KG1 (cell line): Measurements from ENCODE around the gene KRTAP4-4.
"Not testable (repeated sequence)": the region's sequence is repeated elsewhere in the genome, so short reads cannot be mapped to it uniquely, and the experiment has no call there.

Experiments
- DNase-seq: peaks from one replicate; lab custom pipeline; 2025; lab: John Stamatoyannopoulos, UW

KRTAP4-4 gene

DNA sequence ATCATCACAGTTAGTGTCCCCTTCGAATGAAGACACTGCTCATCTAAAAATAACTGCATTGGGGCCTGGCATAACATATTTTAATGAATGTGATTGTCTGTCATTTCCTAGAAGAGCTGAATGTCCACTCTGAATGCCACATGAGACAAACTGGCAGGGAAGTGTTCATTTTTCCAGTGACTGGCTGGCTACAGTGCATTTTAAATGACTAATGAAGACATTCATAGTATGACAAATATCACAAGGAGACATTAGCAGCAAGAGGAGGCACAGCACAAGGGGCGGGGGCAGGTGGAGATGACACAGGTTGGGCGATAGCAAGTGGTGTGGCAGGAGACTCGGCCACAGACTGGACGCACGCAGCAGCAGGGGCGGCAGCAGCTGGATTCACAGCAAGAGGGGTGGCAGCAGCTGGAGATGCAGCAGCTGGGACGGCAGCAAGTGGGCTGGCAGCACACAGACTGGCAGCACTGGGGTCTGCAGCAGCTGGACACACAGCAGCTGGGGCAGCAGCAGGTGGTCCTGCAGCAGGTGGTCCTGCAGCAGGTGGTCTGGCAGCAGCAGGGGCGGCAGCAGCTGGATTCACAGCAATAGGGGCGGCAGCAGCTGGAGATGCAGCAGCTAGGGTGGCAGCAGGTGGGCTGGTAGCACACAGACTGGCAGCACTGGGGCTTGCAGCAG, 11.4 kb downstream of the KRTAP4-4 start:
- DNase-seq = not testable (repeated sequence)

DNA sequence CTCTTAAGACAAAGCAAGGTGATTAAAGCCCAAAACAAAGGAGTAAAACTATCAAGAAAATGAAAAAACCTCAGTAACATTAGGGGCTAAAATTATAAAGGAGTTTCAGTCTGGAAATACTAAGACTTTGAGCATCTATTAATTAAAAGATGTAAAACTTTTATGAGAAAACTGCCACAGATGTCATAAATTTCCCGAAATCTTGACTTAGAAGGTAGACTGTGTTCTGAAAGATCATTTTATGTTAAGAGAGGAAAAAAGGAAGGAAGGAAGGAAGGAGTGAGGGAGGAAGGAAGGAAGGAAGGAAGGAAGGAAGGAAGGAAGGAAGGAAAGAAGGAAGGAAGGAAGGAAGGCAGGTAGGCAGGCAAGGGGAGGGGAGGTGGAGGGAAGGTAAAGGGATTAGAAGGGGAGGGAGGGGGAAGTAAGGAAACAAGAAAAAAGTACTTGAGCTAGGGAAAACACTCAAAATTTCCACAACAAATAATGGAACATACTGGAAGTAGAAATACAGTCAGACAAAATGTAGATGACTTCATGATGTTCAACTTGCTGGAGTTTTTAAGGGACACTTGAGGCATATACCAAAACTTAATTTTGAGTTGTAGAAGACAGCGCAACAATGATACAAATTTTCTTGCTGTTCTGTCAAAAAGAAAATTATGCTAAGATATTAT, 12.9 kb downstream of the KRTAP4-4 start:
- no peak for DNase-seq

DNA sequence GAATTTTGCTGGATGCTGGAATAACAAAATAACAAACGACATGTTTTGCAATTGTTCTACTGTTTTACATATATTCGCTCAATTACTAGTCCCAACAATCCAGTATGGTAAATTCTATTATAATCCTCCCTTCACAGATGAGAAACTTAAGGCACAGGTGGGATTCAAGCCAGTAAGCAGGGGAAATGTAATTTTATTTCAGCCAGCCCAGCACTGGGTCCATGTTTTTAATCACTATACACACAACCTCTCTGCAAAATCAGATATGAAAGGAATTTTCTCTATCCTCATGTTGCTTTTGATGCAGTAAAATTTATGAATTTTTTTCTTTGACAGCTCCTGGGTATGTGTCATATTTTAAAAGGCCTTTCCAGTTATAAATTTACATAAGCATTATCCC, 15.3 kb downstream of the KRTAP4-4 start:
- DNase-seq = no peak

DNA sequence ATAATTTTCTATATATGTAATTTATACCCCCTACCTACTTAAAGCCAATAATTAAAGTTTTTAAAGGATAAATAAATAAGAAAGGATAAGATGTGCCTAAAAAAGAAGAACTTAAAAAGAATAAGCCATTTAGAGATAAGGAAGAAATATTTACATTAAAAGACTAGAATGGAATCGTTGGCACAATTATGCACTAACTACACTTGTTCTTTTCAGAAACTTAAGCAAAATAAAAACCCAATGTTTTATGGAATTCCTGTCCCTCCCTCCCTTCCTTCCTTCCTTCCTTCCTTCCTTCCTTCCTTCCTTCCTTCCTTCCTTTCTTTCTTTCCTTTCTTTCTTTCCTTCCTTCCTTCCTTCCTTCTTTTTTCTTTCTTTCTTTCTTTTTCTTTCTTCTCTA, 15.7 kb downstream of the KRTAP4-4 start:
- no peak for DNase-seq

DNA sequence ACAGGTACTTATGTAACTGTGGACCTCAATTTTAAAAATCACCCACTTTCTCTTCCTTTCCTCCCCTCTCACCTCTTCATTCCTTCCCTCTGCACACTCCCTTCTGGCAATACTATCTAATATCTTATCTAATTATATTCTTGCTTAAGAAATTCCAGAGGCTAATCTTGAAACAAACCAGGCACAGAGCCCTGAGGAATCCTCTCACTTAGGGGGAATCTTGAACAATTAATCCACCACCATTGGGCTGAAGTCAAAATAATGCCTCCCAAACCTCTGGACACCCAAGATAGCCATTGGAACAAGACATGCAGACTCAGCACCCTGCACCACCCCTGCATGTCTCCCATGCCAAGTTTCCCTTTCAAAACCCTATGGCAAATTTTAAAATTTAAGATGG, 19.2 kb downstream of the KRTAP4-4 start:
- no peak for DNase-seq

DNA sequence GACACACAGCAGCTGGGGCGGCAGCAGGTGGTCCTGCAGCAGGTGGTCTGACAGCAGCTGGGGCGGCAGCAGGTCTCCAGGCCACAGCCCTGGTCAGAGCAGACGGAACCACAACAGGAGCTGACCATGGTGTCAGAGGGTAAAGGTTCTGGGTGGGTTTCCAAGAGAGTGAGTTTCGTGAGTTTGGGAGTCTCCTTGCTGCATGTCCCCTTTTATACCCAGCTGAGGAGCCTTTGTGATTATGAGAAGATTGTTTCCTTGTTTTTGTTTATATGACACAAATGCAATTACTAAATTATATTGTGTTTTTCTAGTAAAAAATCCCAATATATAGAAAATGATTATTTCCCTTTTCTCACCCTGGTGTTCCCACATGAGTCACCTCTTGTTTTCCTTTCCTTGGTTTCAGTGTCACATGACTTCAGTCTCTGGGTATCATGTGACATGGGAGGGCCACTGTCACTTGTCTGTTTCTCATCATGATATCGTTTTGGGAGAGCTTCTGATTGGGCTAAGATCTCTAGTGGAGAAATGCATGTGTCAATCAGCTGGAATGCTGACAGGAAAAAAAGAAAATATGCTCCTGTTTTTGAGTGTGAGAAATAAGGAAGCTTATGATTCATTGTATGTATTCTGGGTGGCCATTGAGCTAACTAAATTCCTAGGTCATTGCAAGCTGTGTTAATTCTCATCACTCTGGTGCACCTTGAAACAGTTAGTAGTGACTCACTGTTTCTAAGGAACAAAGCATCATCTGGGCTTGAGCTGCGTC, 20.0 kb downstream of the KRTAP4-4 start, which contains the start of gene KRTAP4-6:
KRTAP4-6 (minus strand) TSS at position 185 of the 772 bp plus-strand sequence; CDS start at position 128, 57 bp downstream.
- DNase-seq = no peak

DNA sequence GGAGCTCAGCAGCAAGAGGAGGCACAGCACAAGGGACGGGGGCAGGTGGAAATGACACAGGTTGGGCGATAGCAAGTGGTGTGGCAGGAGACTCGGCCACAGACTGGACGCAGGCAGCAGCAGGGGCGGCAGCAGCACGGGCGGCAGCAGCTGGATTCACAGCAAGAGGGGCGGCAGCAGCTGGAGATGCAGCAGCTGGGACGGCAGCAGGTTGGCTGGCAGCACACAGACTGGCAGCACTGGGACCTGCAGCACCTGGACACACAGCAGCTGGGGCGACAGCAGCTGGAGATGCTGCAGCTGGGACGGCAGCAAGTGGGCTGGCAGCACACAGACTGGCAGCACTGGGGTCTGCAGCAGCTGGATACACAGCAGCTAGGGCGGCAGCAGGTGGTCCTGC, 20.7 kb downstream of the KRTAP4-4 start:
- DNase-seq = not testable (repeated sequence)

DNA sequence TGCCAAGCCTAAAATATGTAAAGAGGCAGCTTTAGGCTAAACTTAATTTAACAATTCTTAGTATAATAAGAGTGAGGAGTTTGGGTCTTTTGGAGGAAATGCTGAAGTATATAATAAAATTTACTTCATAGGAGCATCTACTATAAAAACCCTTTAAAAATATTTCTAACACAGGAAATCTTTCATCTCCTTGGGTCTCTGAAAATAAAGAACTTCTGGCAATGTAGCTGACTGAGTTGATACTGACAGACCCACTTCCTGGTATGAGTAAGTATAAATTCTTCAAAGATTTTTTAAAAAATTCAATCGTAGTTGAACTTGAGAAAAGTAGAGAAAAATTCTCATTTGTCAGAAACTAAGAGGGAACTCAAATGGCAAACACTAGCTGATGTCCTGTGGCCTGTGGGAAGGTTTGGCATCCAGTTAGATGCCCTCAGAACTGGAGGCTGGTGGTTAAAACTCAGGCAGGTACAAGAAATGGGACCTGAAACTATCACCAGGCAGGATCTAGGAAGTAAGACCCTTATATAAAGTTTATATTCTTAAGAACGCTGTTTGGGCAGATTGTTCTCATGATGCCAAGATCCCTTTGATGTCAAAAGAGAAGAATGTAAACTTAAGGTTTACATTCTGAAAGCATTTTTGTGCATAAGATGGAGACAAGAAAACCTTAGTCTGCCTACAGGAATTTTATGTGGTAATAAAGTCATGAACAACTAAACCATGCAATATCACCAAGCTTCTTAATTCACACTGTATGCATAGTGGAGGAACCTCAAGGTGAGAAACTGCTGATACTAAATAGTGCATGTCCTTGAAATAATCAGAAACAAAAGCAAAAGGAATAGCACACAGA, 26.4 kb downstream of the KRTAP4-4 start:
- no peak for DNase-seq

DNA sequence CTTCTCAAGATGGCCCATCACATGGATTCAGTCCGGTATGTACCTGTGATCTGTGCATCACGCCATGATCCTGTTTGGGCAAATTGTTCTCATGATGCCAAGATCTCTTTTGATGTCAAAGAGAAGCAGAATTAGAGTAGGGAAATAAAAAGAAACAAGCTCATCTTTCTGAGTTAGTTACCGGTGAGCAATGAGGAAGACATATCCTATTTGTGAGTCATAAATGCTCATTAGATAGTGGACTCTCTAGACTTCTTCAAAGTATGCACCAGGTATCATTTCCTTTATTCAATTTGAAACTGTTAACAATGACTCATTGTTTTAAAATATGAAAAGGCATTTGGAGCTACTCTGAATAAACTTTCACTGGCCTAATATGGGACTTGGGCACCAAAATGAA, 28.6 kb downstream of the KRTAP4-4 start:
- no peak for DNase-seq

DNA sequence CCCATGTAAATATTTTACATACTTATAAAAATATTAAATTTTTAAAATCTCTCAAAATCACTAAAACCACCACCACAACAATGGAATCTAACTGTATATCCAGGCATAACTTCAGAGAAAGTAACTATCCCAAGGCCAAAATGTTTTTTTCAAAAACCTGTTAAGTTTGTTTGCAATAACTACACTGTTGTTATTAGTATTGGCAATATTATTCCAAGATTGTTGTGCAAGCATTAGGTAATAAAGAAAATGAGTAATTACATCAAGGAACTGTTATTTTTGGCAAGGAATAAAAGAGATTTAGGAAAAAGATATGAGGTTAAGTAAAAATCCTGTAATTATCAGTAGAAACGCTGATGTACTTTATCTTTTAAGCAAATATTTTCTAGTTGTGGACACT, 33.2 kb downstream of the KRTAP4-4 start:
- no peak for DNase-seq

DNA sequence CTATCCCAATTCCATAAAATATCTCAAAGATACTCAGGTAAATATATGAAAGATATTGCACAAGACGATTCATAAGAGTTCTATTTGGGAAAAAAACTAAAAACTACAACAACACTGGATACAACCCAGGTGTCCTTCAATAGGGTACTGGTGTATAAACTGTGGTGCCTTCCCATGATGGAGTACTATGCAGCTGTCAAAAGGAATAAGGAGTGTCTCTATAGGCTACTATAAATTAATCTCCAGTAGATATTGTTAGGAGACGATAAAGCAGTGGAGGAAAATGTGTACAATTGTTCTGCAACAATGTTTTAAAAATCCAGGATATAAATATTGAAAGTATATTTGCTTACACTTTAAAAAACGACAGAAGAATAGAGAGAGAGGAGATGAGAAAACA, 34.1 kb downstream of the KRTAP4-4 start:
- DNase-seq = no peak

DNA sequence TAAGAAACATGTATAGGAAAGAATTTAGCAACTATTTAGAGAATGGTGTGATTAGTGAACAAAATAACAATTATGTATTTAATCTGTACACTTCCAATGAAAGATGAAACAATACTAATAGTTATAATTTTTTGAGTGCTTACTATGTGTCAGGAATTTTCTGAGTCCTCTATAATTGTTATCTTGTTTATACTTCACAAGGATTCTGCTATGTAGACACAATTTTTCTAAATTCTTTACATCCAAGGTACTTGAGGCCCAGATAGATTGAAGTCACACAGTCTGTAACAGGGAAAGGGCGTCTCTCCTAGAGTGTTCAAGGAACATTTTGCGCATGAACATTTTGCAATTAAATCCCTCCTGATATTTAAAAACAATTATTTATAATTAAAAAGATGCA, 35.5 kb downstream of the KRTAP4-4 start:
- no peak for DNase-seq

DNA sequence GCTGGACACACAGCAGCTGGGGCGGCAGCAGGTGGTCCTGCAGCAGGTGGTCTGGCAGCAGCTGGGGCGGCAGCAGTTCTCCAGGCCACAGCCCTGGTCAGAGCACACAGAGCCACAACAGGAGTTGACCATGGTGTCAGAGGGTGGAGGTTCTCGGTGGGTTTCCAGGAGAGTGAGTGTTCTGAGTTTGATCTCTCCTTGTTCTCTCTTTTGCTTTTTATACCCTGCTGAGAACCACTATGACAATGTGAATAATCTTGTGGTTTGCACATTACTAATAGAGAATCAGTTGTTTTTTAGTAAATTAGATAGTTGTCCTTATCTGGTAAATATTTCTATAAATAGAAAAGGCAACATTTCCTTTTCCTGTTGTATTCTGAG, 36.6 kb downstream of the KRTAP4-4 start, which contains the start of gene KRTAP4-12:
KRTAP4-12 (minus strand) TSS at position 192 of the 381 bp plus-strand sequence; CDS start at position 132, 60 bp downstream.
- DNase-seq = not testable (repeated sequence)

DNA sequence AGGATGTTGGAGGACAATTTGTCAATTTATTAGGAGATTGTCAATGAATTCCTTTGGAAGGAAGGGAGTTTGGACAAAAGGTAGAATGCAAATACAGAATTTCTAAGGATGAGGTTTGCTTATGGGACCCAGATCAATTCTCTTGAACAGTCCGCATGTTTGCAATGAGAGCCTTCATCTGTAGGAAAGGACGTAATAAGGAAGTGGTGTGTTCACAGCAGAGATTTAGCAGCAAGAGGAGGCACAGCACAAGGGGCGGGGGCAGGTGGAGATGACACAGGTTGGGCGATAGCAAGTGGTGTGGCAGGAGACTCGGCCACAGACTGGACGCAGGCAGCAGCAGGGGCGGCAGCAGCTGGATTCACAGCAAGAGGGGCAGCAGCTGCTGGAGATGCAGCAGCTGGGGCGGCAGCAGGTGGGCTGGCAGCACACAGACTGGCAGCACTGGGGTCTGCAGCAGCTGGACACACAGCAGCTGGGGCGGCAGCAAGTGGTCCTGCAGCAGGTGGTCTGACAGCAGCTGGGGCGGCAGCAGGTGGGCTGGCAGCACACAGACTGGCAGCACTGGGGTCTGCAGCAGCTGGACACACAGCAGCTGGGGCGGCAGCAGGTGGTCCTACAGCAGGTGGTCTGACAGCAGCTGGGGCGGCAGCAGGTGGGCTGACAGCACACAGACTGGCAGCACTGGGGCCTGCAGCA, 37.1 kb downstream of the KRTAP4-4 start:
- DNase-seq = not testable (repeated sequence)

DNA sequence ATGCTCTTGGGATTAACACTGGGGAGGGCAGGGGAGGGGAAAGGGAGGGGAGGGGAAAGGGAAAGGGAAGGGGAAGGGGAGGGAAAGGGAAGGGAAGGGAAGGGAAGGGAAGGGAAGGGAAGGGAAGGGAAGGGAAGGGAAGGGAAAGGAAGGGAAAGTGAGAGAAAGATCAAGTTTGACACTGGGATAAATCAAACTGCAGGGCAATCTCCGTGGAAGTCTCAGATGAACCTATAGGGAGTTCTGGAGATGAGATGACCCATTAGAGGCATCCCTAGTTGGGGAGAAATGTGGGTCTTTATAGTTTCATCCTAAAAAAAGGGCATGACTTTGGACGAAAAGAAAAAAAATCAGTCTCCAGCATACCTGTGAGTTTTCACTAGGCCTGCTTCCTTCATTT, 38.8 kb downstream of the KRTAP4-4 start:
- no peak for DNase-seq

DNA sequence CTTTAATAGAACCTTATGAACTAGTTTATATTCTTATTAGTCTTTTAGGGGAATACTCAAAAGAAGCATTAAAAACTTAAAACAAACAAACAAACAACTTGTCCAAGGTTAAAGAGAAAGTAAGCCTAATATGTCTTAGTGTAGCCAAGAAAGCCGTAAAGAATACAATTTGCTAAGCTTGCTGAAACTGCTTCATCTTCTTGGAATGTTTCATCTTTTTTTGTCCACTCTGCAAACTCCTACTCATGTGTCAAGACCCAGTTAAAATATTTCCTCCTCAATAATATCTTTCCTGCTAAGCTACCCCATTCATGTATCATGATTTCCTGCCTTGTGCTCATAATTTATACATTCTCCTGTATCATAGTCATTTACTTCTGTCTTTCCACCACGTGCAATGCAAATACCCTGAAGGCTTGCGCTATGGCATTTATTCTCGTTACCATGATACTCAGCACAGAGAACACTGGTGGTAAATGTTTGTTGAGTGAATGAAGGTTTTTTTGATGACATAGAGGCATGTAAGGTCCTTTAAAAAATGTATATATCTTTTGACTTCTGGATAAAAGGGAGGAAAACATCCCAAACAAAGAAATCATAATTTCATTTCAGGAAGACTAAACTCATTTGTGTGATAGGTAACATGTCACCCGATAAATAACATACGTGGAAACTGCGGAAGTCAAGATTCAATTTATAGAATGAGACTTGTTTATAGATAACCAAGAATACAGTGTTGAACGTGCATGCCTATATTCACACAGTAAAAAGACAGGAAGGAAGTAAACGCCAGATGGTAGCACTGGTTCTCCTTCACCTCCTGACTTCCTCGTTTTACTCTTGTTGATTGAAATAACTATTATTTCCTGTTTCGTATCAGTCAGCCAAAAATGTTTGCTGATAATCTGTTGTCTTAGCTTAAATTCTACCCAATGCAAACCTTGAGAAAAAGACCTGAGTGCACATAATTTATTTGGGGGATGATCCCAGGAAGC, 40.6 kb downstream of the KRTAP4-4 start:
- peak; percentile 32 for DNase-seq

DNA sequence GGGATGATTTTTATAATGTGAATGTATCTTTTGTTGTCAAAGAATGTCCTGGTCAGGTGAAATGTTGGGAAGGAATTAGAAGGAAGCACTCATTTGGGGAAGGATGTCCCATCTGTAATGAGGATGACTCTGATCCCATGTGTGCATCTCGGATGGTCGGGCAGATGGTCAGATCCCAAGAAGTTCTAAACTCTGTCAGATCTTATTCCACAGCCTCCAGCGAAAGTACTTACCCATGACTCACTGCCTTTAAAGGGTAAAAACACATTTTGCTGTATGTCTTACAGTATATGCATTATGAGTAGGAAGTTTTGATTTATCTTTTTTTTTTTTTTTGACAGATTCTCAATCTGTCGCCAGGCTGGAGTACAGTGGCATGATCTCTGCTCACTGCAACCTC, 41.8 kb downstream of the KRTAP4-4 start:
- DNase-seq = no peak

DNA sequence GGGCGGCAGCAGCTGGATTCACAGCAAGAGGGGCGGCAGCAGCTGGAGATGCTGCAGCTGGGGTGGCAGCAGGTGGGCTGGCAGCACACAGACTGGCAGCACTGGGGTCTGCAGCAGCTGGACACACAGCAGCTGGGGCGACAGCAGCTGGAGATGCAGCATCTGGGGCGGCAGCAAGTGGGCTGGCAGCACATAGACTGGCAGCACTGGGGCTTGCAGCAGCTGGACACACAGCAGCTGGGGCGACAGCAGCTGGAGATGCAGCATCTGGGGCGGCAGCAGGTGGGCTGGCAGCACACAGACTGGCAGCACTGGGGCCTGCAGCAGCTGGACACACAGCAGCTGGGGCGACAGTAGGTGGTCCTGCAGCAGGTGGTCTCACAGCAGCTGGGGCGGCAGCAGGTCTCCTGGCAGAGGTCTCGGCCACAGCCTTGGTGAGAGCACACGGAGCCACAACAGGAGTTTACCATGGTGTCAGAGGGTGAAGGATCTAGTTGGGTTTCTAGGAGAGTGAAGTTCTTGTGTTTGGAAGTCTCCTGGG, 42.6 kb downstream of the KRTAP4-4 start, which contains the start of gene KRTAP4-11:
KRTAP4-11 (minus strand) TSS at position 528 of the 541 bp plus-strand sequence; CDS start at position 470, 58 bp downstream.
- not testable (repeated sequence) for DNase-seq

DNA sequence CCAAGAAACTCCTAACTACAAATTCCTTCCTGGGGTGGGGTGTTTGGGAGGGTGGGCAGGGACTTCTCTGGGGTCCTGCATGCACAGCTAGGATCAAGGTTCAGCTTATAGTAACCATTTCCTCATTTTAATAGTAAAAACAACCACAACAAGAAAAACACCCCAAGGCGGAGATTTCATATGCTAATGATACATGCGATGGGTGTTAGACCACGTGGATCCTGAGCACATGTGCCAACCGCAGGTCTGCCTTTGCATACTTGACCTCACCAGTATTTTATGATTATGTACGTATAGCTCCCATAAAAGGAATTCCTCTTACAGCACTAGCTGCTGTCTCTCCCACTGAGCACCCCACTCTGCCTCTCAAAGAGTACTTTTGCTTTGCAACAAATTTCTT, 44.3 kb downstream of the KRTAP4-4 start:
- no peak for DNase-seq
